ENCODE results near the gene KCNH8.

DNA sequence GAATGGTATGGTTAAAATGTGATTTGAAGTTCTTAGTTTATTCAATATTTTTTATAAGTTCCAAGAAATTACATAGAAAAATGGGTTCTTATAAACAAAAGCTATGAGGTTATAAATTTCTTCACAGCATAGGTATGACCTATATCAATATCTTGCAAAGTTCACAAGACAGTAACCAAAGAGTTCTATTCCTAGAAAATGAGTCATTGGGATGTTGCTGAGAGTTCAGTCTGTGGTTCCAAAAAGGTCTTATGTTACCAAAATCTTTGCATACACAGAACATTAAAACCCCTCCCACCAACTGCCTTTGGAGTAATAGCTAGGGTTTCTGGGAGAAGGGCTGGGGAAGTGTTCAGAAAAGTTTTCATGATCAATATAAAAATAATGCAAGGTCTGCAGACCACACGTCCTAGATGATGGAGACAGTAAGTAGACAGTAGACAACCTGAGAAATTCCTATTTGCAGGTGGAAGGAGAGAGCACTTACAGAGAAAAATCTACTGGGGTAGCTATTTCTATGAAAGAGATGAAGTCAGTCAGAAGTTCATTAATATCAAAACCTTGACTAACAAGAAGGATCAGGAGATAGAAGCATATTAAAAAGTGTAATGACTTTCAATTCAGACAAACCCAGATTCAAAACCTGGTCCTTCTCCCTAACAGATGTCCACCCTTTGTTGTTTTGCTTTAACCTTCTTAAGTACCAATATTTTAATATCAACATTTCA is 279.3 kb downstream of the KCNH8 start:
- TF ChIP-seq, protein P1, sequence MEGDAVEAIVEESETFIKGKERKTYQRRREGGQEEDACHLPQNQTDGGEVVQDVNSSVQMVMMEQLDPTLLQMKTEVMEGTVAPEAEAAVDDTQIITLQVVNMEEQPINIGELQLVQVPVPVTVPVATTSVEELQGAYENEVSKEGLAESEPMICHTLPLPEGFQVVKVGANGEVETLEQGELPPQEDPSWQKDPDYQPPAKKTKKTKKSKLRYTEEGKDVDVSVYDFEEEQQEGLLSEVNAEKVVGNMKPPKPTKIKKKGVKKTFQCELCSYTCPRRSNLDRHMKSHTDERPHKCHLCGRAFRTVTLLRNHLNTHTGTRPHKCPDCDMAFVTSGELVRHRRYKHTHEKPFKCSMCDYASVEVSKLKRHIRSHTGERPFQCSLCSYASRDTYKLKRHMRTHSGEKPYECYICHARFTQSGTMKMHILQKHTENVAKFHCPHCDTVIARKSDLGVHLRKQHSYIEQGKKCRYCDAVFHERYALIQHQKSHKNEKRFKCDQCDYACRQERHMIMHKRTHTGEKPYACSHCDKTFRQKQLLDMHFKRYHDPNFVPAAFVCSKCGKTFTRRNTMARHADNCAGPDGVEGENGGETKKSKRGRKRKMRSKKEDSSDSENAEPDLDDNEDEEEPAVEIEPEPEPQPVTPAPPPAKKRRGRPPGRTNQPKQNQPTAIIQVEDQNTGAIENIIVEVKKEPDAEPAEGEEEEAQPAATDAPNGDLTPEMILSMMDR (IDR thresholded peaks at IDR 0.05) = no peak
- TF ChIP-seq REST (IDR thresholded peaks at IDR 0.05; ENCODE audit: insufficient read depth in 1 of 2, low read depth in 2 of 2, low read length in 1 of 2) (no peak), POLR2AphosphoS5 (IDR thresholded peaks at IDR 0.05; ENCODE audit: low read depth, low read length) (no peak), SIN3A (IDR thresholded peaks at IDR 0.05; ENCODE audit: borderline replicate concordance, insufficient read depth, low read depth, low read length) (no peak), TCF7L2 (IDR thresholded peaks at IDR 0.05; ENCODE audit: low read depth, low read length) (no peak)

All from Panc1 (cell line).